Panc1 (cell line): ENCODE results near the gene IZUMO1. TPM values are rescaled to one million over a fixed set of nuclear protein-coding genes. Genes with fewer than 3 reads are reported as not detected.

Experiments used
- ATAC-seq: fragments of 200-7000 bp; cut with Tn5 transposase; 2 replicates; pipeline ENCODE4 v1.9.1; 2020; ENCODE audit warnings: mild to moderate bottlenecking, moderate library complexity
- BruUV-seq: library from RNA; stranded (reverse); fragments of 400-500 nt; replicated peaks from 2 replicates; lab custom pipeline; 2021; lab: Mats Ljungman, UMichigan
- CTCF ChIA-PET: fragments of 300-600 bp; sonication (Branson Sonifier 250); formaldehyde crosslinking; loops from one replicate; lab custom pipeline; 2022; ENCODE audit warnings: antibody characterized with exemption; lab: Charles Lee
- POLR2A ChIA-PET: fragments of 300-600 bp; sonication (Branson Sonifier 250); formaldehyde crosslinking; loops from one replicate; lab custom pipeline; 2022; ENCODE audit warnings: antibody characterized with exemption; lab: Charles Lee
- DNase-seq: peaks from one replicate; pipeline ENCODE4 v3.0.0-alpha.2; 2010; ENCODE audit warnings: low read depth, low spot score
- H3K27ac ChIP-seq: 2 replicates; pipeline ENCODE4 v1.5.1; 2011; ENCODE audit warnings: mild to moderate bottlenecking, low read length, inconsistent platforms
- H3K27me3 ChIP-seq: fragments of 200-500 bp; sonication (Bioruptor generic); 2 replicates; pipeline ENCODE4 v1.6.0; 2014; ENCODE audit warnings: low read length, inconsistent platforms; ENCODE audit not compliant: control insufficient read depth, insufficient read depth
- H3K36me3 ChIP-seq: fragments of 200-500 bp; sonication (Bioruptor generic); 2 replicates; pipeline ENCODE4 v1.5.1; 2014; ENCODE audit warnings: inconsistent platforms, mild to moderate bottlenecking, low read length, moderate library complexity; ENCODE audit not compliant: control insufficient read depth, insufficient read depth
- H3K4me1 ChIP-seq: 2 replicates; pipeline ENCODE4 v1.5.1; 2011; ENCODE audit warnings: inconsistent platforms, mild to moderate bottlenecking, low read length, moderate library complexity; ENCODE audit not compliant: control insufficient read depth, insufficient read depth
- H3K4me3 ChIP-seq, 2 experiments: 2 replicates each; pipeline ENCODE4 v1.5.1; 2011 to 2012; ENCODE audit warnings: low read depth in 2 of 2, low read length in 2 of 2, mild to moderate bottlenecking in 2 of 2, inconsistent platforms in 1 of 2, moderate library complexity in 1 of 2
- H3K9me3 ChIP-seq: fragments of 200-500 bp; sonication (Bioruptor generic); 2 replicates; pipeline ENCODE4 v1.5.1; 2014; ENCODE audit warnings: low read depth, mild to moderate bottlenecking, inconsistent platforms, low read length, moderate library complexity; ENCODE audit not compliant: control insufficient read depth, insufficient read depth
- POLR2AphosphoS5 ChIP-seq: IDR thresholded peaks from 2 replicates; pipeline ENCODE4 v1.6.1; 2012; ENCODE audit warnings: mild to moderate bottlenecking, low read depth, low read length, moderate library complexity
- SIN3A ChIP-seq: IDR thresholded peaks from 2 replicates; pipeline ENCODE4 v1.6.1; 2012; ENCODE audit warnings: low read depth, mild to moderate bottlenecking, low read length, moderate library complexity, borderline replicate concordance; ENCODE audit not compliant: insufficient read depth
- TCF7L2 ChIP-seq: IDR thresholded peaks from 2 replicates; pipeline ENCODE4 v1.6.1; 2011; ENCODE audit warnings: mild to moderate bottlenecking, low read depth, low read length, inconsistent platforms
- in situ Hi-C: cut with HindIII; loops from 2 replicates; pipeline ENCODE4 v1.10.0; 2016; ENCODE audit warnings: low sequenced_read_pairs, low pct_unique_long_range_greater_than_20kb
- intact Hi-C: fragments of 100-400 bp; cut with micrococcal nuclease; formaldehyde crosslinking; loops from one replicate; pipeline ENCODE4 v1.10.0; 2022; ENCODE audit not compliant: unreplicated experiment
- total RNA-seq: library from RNA; stranded (reverse); gene quantifications from one replicate; pipeline ENCODE4 v1.2.1, GENCODE V29; 2021; ENCODE audit not compliant: unreplicated experiment
- TF ChIP-seq, protein P1 (sequence below), 2 experiments: IDR thresholded peaks; 2 replicates each; pipeline ENCODE4 v1.6.1; 2011 to 2012; ENCODE audit warnings: low read depth in 2 of 2, control low read depth in 1 of 2, low read length in 1 of 2, mild to moderate bottlenecking in 1 of 2, moderate library complexity in 1 of 2; ENCODE audit not compliant: insufficient read depth in 1 of 2
- TF ChIP-seq, protein P2 (sequence below): fragments of 450-650 bp; IDR thresholded peaks from 2 replicates; pipeline ENCODE4 v1.5.1; 2017; ENCODE audit warnings: mild to moderate bottlenecking

IZUMO1 gene
- total RNA-seq, 1 experiment from 2014 or later, result not detected

DNA sequence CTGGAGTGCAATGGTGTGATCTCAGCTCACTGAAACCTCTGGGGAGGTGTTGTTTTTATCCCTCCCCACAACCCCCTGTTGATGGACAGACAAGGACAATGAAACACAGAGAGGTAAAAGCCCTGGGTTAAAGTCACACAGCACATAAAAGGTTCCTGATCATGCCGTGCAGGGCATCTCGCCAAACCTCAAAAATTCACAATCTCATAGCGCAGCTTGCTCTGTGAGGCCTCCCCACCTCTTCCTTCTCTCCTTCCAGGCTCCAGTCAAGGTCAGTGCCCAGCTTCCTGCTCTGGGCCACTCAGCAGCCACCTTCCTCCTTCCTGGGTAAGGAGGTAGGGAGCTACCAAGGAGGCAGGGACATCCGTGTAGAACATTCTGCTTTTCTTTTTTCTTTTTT lies 48.7 kb downstream of the IZUMO1 start:
- DNase-seq (no peak), ATAC-seq (peak; percentile 72; the same call in 1 of the 2 replicates)
- intact Hi-C loops (no loop called here), in situ Hi-C loops (no loop called here)
- H3K4me3 ChIP-seq, result no peak overlapping the region
- CTCF ChIA-PET, result no interaction called here
- no peaks in the 10 kb centered on the region for H3K9me3 ChIP-seq
- no peaks in the 10 kb centered on the region for H3K27me3 ChIP-seq
- H3K4me1 ChIP-seq, result peaks cover 3% of the 10 kb centered on the region; the same call in 1 of the 2 replicates
- no peak overlapping the region for H3K27ac ChIP-seq
- POLR2A ChIA-PET, result no interaction called here
- no TSS peak for BruUV-seq
- H3K36me3 ChIP-seq, result no peaks in the 10 kb centered on the region
- TF ChIP-seq TCF7L2 (no peak), POLR2AphosphoS5 (no peak), SIN3A (no peak)
- TF ChIP-seq, protein P1, sequence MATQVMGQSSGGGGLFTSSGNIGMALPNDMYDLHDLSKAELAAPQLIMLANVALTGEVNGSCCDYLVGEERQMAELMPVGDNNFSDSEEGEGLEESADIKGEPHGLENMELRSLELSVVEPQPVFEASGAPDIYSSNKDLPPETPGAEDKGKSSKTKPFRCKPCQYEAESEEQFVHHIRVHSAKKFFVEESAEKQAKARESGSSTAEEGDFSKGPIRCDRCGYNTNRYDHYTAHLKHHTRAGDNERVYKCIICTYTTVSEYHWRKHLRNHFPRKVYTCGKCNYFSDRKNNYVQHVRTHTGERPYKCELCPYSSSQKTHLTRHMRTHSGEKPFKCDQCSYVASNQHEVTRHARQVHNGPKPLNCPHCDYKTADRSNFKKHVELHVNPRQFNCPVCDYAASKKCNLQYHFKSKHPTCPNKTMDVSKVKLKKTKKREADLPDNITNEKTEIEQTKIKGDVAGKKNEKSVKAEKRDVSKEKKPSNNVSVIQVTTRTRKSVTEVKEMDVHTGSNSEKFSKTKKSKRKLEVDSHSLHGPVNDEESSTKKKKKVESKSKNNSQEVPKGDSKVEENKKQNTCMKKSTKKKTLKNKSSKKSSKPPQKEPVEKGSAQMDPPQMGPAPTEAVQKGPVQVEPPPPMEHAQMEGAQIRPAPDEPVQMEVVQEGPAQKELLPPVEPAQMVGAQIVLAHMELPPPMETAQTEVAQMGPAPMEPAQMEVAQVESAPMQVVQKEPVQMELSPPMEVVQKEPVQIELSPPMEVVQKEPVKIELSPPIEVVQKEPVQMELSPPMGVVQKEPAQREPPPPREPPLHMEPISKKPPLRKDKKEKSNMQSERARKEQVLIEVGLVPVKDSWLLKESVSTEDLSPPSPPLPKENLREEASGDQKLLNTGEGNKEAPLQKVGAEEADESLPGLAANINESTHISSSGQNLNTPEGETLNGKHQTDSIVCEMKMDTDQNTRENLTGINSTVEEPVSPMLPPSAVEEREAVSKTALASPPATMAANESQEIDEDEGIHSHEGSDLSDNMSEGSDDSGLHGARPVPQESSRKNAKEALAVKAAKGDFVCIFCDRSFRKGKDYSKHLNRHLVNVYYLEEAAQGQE (IDR thresholded peaks at IDR 0.05; ENCODE audit: insufficient read depth in 1 of 2, low read depth in 2 of 2, low read length in 1 of 2), result no peak
- TF ChIP-seq, protein P2, sequence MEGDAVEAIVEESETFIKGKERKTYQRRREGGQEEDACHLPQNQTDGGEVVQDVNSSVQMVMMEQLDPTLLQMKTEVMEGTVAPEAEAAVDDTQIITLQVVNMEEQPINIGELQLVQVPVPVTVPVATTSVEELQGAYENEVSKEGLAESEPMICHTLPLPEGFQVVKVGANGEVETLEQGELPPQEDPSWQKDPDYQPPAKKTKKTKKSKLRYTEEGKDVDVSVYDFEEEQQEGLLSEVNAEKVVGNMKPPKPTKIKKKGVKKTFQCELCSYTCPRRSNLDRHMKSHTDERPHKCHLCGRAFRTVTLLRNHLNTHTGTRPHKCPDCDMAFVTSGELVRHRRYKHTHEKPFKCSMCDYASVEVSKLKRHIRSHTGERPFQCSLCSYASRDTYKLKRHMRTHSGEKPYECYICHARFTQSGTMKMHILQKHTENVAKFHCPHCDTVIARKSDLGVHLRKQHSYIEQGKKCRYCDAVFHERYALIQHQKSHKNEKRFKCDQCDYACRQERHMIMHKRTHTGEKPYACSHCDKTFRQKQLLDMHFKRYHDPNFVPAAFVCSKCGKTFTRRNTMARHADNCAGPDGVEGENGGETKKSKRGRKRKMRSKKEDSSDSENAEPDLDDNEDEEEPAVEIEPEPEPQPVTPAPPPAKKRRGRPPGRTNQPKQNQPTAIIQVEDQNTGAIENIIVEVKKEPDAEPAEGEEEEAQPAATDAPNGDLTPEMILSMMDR, result no peak

DNA sequence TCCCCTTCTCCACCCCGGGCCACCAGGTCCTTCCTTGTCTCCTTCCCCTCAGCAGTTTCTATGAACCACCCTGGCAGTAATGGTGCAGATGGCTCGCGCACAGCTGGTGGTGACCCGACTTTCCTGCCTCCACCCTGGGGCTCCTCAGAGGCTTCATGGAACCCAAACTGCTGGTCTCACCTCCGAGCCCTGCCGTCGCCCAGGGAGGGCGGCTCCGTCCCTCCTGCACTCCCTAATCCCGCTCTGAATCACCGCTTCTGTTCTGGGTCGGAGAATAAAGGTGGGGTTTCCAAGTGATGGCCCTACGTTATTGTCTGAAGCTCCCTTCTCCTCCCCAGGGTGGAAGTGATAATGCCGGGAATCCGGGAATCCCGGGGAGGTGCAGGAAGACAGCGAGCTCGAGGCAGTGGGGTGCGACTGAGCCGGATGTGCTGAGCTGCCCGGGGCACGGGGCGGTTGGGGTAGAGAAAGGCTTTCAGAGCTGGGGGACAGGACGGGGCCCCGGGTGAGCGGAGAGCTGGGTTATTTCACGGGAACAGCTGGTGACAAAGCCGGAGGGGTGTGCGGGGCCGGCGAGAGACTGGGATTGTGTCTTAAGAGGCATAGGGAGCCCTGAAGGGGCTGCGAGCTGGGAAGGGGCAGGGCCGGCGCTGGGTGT lies 50.2 kb downstream of the IZUMO1 start:
- CTCF ChIA-PET, result no interaction called here
- POLR2A ChIA-PET, result no interaction called here

More for the DNA sequence above, 50.2 kb downstream of the IZUMO1 start:
- in situ Hi-C loops, result no loop called here
- Histone ChIP-seq H3K4me1 (peaks cover 3% of the 10 kb centered on the region; the same call in 1 of the 2 replicates), H3K36me3 (no peaks in the 10 kb centered on the region), H3K27me3 (no peaks in the 10 kb centered on the region), H3K27ac (no peak overlapping the region; the same call in 1 of the 2 replicates), H3K4me3 (peak overlapping the region; percentile 3 to 32), H3K9me3 (no peaks in the 10 kb centered on the region)
- ATAC-seq (peak; percentile 42; the same call in 1 of the 2 replicates), DNase-seq (no peak)
- TF ChIP-seq TCF7L2 (no peak), POLR2AphosphoS5 (no peak), SIN3A (no peak)
- TF ChIP-seq, protein P2, result no peak
- TF ChIP-seq, protein P1 (IDR thresholded peaks at IDR 0.05; ENCODE audit: insufficient read depth in 1 of 2, low read depth in 2 of 2, low read length in 1 of 2), result no peak
- intact Hi-C loops, result no loop called here
- no TSS peak for BruUV-seq
